Peyer's patch (tissue), 4 donors: ENCODE data around the gene TBX6. TPM values are rescaled to one million over a fixed set of nuclear protein-coding genes. Genes with fewer than 3 reads are reported as not detected.

ENCODE experiments used
- DNase-seq, 3 donors: peaks; one replicate each; pipeline ENCODE4 v3.0.0-alpha.2; 2017 to 2019
- H3K27ac ChIP-seq, 4 donors: fragments of 200-600 bp; sonication (generic); one replicate each; pipeline ENCODE4 v1.5.1; 2016 to 2019
- H3K27me3 ChIP-seq, 2 donors: fragments of 200-600 bp; sonication (generic); one replicate each; pipeline ENCODE4 v1.5.1; 2019
- H3K36me3 ChIP-seq, 3 donors: fragments of 200-600 bp; sonication (generic); one replicate each; pipeline ENCODE4 v1.5.1; 2016 to 2019
- H3K4me1 ChIP-seq, 4 donors: fragments of 200-600 bp; sonication (generic); one replicate each; pipeline ENCODE4 v1.5.1; 2016 to 2019
- H3K4me3 ChIP-seq, 4 donors: fragments of 200-600 bp; sonication (generic); 1 replicate in 3 of 4; 2 replicates in 1 of 4; pipeline ENCODE4 v1.5.1; 2016 to 2019; ENCODE audit warnings: mild to moderate bottlenecking in 1 of 4
- H3K9me3 ChIP-seq, 4 donors: fragments of 200-600 bp; sonication (generic); one replicate each; pipeline ENCODE4 v1.5.1; 2016 to 2019; ENCODE audit warnings: mild to moderate bottlenecking in 1 of 4
- CTCF ChIP-seq, 6 experiments: fragments of 450-650 bp in 4 of 6; fragments of 200-600 bp in 2 of 6; sonication (generic) in 1 of 6; IDR thresholded peaks; one replicate each; pipeline ENCODE4 v1.5.1; 2017 to 2019; ENCODE audit warnings: antibody characterized with exemption in 6 of 6, mild to moderate bottlenecking in 3 of 6, moderate library complexity in 1 of 6
- POLR2A ChIP-seq, 2 donors: fragments of 450-650 bp; IDR thresholded peaks; one replicate each; pipeline ENCODE4 v1.5.1; 2017; ENCODE audit warnings: antibody characterized with exemption in 2 of 2, mild to moderate bottlenecking in 2 of 2, moderate library complexity in 2 of 2
- total RNA-seq, 4 donors: library from RNA; depleted of rRNA; stranded (reverse); fragments of >200 nt; gene quantifications; one replicate each; pipeline ENCODE4 v1.1.0, GENCODE V29; 2016

Gene TBX6
- total RNA-seq, 4 donors from 2014 or later, result 0.53 to 3.4 (median 2.2) TPM

DNA sequence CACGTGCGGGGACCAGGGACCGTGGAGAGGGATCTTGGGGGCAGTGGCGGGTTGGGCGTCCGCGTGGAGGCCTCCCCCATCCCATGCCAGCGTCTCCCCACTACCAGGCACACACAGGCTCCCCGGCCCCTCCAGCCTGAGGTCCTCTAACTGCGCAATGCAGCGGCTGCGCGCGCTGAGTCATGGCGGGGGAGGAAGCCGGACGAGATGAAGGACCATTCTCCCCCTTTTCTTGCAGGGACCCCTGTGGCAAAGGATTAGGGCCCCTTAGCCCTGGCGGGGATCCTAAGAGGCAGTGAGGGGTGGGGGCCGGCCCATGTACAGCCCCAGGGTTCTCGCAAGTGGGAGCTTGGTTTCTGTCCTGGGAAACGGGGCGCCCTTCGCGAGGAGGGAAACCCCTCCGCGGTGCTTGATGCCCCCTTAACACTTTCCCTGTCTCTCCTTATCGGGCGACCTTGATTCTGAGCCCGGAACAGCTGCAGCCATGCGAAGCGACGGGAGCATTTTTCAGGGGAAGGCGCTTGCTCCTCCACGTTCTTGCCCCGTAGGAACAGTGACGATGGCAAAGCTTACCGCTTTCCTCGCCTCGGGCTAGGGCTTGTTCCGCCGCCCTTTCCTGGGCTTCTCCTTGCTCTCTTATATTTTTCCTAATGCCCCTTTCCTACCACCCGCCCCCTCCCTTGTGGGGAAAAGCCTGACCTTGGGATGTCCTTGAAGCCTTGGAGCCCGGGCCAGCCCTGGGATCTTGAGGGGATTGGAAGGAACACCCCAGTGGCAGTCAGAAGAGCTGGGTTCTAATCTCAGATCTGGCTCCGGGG, 25.6 kb downstream of the TBX6 start:
- Histone ChIP-seq H3K9me3 (no peaks in the 10 kb centered on the region), H3K27me3 (no peaks in the 10 kb centered on the region), H3K4me3 (peak overlapping the region; percentile 87 to 99 (median 95)), H3K4me1 (peaks cover 0 to 44% (median 12%) of the 10 kb centered on the region in 4 donors), H3K36me3 (peaks cover 0 to 43% (median 0%) of the 10 kb centered on the region in 3 donors), H3K27ac (peak overlapping the region; percentile 97 to 99 (median 98))
- no peak for TF ChIP-seq CTCF (IDR thresholded peaks at IDR 0.05)
- no peak for TF ChIP-seq POLR2A (IDR thresholded peaks at IDR 0.05)
- peak in 2 of 3 donors; percentile 53 to 67 for DNase-seq

GRCh38 chr16:30065102-30065942, 26.4 kb downstream of the TBX6 start, which contains the start of gene ALDOA:
Gene ALDOA, plus strand, starts transcription at chr16:30065760. Its CDS starts 1,138 bp downstream, at chr16:30066898.
- TF ChIP-seq CTCF (IDR thresholded peaks at IDR 0.05), result peak in 2 of 6 experiments; percentile 22 to 23
- TF ChIP-seq POLR2A (IDR thresholded peaks at IDR 0.05), result peak; percentile 97 to 98
- no peaks in the 10 kb centered on the region for H3K27me3 ChIP-seq
- peaks cover 0 to 44% (median 12%) of the 10 kb centered on the region in 4 donors for H3K4me1 ChIP-seq
- peak within 1 kb of the TSS; percentile 87 to 99 (median 95) for H3K4me3 ChIP-seq
- no peaks in the 10 kb centered on the region for H3K9me3 ChIP-seq
- peak; percentile 96 to 99 (median 98) for DNase-seq
- H3K36me3 ChIP-seq, result peaks cover 0 to 34% (median 0%) of the 10 kb centered on the region in 3 donors
- H3K27ac ChIP-seq, result peak within 1 kb of the TSS; percentile 97 to 99 (median 98)

GRCh38 chr16:30064729-30065101, 27.0 kb downstream of the TBX6 start:
- Histone ChIP-seq H3K4me3 (peak overlapping the region; percentile 87 to 99 (median 95)), H3K27ac (peak overlapping the region; percentile 97 to 99 (median 98)), H3K36me3 (peaks cover 0 to 28% (median 0%) of the 10 kb centered on the region in 3 donors), H3K9me3 (no peaks in the 10 kb centered on the region), H3K4me1 (peaks cover 0 to 40% (median 12%) of the 10 kb centered on the region in 4 donors), H3K27me3 (no peaks in the 10 kb centered on the region)
- peak in 1 of 3 donors; percentile 63 for DNase-seq
- TF ChIP-seq CTCF (IDR thresholded peaks at IDR 0.05) (no peak), POLR2A (IDR thresholded peaks at IDR 0.05) (no peak)

DNA sequence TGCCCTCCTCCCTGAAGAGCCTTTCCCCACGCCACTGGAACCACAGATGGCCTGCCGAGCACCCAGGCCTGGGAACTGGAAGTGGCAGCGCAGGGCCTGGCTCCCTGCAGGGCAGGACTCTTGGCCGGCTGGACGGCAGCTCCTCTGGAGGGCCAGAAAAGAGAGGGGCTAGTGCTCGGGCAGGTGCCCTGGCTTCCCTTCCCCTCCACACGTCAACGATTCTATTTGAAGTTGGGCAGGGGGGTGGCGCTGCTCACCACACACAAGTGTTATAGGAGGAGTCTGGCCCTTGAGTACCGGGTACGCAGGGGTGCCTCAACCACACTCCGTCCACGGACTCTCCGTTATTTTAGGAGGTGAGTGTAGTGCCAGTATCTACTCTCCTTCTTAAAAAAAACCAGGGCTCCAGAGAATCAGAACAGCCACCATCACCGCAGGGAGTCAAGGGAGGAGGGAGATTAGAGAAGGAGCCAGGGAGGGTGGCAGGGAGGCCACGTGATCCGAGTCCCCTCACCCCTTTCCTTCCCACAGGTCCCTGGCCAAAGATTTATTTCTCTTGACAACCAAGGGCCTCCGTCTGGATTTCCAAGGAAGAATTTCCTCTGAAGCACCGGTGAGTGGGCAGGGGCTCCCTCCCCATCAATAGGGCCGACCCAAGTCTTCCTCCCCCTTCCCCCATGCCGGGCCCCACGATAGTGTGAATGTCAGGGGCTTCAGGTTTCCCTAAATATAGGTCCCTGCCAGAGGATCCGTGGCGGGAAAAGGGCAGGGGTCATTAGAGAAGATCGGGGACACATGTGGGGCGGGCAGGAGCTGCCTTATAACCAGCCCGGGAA, 27.6 kb downstream of the TBX6 start:
- peaks cover 0 to 34% (median 11%) of the 10 kb centered on the region in 4 donors for H3K4me1 ChIP-seq
- H3K27ac ChIP-seq, result peak overlapping the region; percentile 97 to 99 (median 98)
- no peaks in the 10 kb centered on the region for H3K9me3 ChIP-seq
- peaks cover 0 to 22% (median 0%) of the 10 kb centered on the region in 3 donors for H3K36me3 ChIP-seq
- no peaks in the 10 kb centered on the region for H3K27me3 ChIP-seq
- DNase-seq, result peak; percentile 68 to 92 (median 88)
- no peak for TF ChIP-seq POLR2A (IDR thresholded peaks at IDR 0.05)
- peak in 4 of 6 experiments; percentile 25 to 48 (median 38) for TF ChIP-seq CTCF (IDR thresholded peaks at IDR 0.05)
- H3K4me3 ChIP-seq, result peak overlapping the region; percentile 87 to 99 (median 95)
